ENCODE measurements around the gene MYO1H. TPM values are rescaled to one million over a fixed set of nuclear protein-coding genes. Genes with fewer than 3 reads are reported as not detected.
A peak's percentile ranks its signal among the peaks of the same experiment; 100 is the strongest.
"Not testable (repeated sequence)": the region's sequence is repeated elsewhere in the genome, so short reads cannot be mapped to it uniquely, and the experiment has no call there.

MYO1H gene
- total and polyA plus RNA-seq, 10 donors = 0.05 TPM; not detected in 9

DNA sequence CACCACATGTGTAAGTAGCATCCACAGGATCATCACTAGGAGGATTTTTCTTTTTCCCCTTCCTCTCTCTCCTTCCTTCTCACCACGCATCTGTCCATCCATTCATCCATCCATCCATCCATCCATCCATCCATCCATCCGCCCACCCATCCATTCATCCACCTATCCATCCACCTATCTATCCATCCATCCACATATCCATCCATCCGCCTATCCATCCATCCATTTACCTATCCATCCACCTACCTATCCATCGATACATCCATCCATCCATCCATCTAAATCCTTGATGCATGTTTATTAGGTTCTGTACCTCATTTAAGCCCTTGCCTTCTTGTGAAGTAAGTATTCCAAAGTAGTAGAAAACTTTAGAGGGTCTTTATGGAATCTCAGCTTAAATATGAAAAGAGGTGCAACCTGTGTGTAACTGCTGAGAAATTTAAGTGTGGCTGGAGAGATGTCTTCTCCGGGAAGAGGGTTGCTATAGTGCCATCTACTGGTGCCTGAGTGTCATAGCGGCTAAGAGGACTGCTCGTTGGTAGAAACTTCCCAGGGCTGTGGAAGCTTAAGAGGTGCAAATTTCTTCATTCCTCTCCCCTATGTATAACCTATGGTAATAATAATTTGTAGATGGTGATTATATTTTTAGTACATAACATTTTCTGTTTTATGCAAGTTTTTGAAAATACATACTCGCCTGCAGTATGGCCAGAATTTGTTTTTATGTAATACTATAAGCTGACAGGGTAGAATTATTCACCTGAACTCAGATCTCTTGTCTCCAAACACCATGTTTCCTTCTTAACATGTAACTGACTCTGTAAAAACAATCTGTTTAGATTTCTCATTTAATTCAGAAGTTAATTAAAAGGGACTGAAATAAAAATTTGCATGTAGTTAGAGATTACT lies 46.0 kb downstream of the MYO1H start:
- H3K4me3 ChIP-seq = no peak overlapping the region
- H3K4me1 ChIP-seq = no peaks in the 10 kb centered on the region
- DNase-seq = no peak
- H3K27ac ChIP-seq = no peak overlapping the region
- no peak for TF ChIP-seq POLR2A (IDR thresholded peaks at IDR 0.05)
- peak; percentile 13 to 90 (median 80) for TF ChIP-seq CTCF (IDR thresholded peaks at IDR 0.05 in 8 of 11, conservative IDR thresholded peaks at IDR 0.05 in 3 of 11)
- peaks cover 0 to 24% (median 0%) of the 10 kb centered on the region in 7 donors for H3K27me3 ChIP-seq (replicated peaks in 1 of 7)
- H3K36me3 ChIP-seq = no peaks in the 10 kb centered on the region
- intact Hi-C loops (cut with DNase I; ENCODE audit: low total_unique reads) = no loop called here
- no peaks in the 10 kb centered on the region for H3K9me3 ChIP-seq
- 40 to 54% (median 49%) methylated on average over 8 of the region's 8 CpGs for WGBS, 5 donors

- TF ChIP-seq CTCF (IDR thresholded peaks at IDR 0.05 in 8 of 11, conservative IDR thresholded peaks at IDR 0.05 in 3 of 11) (no peak), POLR2AphosphoS5 (IDR thresholded peaks at IDR 0.05) (no peak), POLR2A (IDR thresholded peaks at IDR 0.05) (no peak)
- no peak overlapping the region for H3K27ac ChIP-seq
- H3K9me3 ChIP-seq = no peaks in the 10 kb centered on the region
- no peaks in the 10 kb centered on the region for H3K4me1 ChIP-seq
- H3K27me3 ChIP-seq (replicated peaks in 1 of 7) = peaks cover 0 to 17% (median 0%) of the 10 kb centered on the region in 7 donors
- no peak for DNase-seq
- WGBS, 5 donors = 82 to 96% (median 91%) methylated on average over 5 of the region's 5 CpGs
- no peaks in the 10 kb centered on the region for H3K36me3 ChIP-seq
- H3K4me3 ChIP-seq = no peak overlapping the region
- intact Hi-C loops (cut with DNase I; ENCODE audit: low total_unique reads) = no loop called here
Measured at GRCh38 chr12:109394891-109395290, 47.2 kb downstream of the MYO1H start.

DNA sequence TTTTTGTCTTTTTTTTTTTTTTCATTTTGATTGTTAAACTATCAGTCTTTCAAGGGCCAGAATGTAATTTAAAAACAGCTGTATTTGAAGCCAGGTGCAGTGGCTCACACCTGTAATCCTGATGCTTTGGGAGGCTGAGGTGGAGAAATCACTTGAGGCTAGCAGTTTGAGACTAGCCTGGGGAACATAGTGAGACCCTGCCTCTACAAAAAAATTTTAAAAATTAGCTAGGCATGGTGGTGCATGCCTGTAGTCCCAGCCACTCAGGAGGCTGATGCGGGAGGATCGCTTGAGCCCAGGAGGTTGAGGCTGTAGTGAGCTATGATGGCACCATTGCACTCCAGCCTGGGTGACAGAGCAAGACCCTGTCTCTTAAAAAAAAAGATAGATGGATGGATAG lies 57.1 kb downstream of the MYO1H start:
- intact Hi-C loops (cut with DNase I; ENCODE audit: low total_unique reads) = not testable (repeated sequence)
- 96 to 100% (median 97%) methylated on average over 2 of the region's 2 CpGs for WGBS, 5 donors

DNA sequence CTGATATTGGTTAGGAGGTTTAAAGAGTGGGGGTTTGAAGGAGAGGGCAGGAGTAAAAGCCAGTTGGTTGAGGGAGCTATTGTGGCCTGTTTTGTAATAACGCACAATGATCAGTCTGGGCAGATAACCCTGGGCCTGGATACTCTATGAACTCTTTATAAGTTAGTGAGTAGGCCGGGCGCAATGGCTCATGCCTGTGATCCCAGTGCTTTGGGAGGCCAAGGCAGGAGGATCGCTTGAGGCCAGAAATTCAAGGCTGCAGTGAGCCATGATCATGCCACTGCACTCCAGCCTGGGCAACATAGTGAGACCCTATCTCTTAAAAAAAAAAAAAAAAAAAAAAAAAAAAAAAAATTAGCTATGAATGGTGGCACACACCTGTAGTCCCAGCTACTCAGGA lies 58.4 kb downstream of the MYO1H start:
- H3K27ac ChIP-seq; H3K4me1 ChIP-seq; DNase-seq; H3K9me3 ChIP-seq; intact Hi-C loops (cut with DNase I; ENCODE audit: low total_unique reads); H3K36me3 ChIP-seq; H3K4me3 ChIP-seq: not testable (repeated sequence)
- 94 to 99% (median 97%) methylated on average over 4 of the region's 4 CpGs for WGBS, 5 donors
- H3K27me3 ChIP-seq (replicated peaks in 1 of 7) = peaks cover 0 to 17% (median 0%) of the 10 kb centered on the region in 7 donors

More for the DNA sequence above, 57.1 kb downstream of the MYO1H start:
- not testable (repeated sequence) for H3K9me3 ChIP-seq, H3K4me3 ChIP-seq, H3K36me3 ChIP-seq, H3K4me1 ChIP-seq, DNase-seq, H3K27ac ChIP-seq
- peaks cover 0 to 18% (median 0%) of the 10 kb centered on the region in 7 donors for H3K27me3 ChIP-seq (replicated peaks in 1 of 7)

DNA sequence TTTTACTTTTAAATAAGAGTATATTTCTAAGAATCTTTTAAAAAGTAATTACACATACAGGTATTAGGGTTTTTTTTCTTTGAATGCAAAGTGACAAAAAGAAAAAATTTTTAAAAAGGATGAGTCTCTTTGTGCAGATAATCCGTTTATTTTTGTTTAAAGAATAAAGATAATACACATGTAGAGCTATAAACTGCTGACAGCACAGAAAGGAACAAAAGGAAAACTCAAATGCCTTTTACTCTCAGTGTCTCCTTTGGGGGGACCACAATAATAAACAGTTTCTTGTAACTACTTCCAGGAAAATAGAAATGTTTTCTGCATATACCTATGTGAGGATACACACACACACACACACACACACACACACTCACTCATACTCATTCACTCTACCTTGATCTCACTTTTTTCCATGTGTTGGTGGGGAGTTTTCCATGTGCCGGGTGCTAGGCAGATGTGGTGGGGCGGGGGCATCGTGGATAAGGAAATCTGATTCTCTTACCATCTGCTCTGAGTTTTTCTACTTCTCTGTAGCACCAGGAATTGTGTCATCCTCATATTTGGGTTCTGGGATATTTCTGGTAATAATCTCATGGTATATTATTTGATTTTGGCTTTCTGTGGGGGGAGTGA lies 71.3 kb downstream of the MYO1H start:
- Histone ChIP-seq H3K36me3 (no peaks in the 10 kb centered on the region), H3K4me3 (no peak overlapping the region), H3K27me3 (replicated peaks in 1 of 7) (peaks cover 0 to 23% (median 0%) of the 10 kb centered on the region in 7 donors), H3K27ac (no peak overlapping the region), H3K4me1 (no peaks in the 10 kb centered on the region), H3K9me3 (peaks cover 0 to 7% (median 0%) of the 10 kb centered on the region in 8 donors)
- TF ChIP-seq POLR2AphosphoS5 (IDR thresholded peaks at IDR 0.05) (no peak), CTCF (IDR thresholded peaks at IDR 0.05 in 8 of 11, conservative IDR thresholded peaks at IDR 0.05 in 3 of 11) (no peak), POLR2A (IDR thresholded peaks at IDR 0.05) (no peak)
- no peak for DNase-seq
- WGBS, 5 donors = 40 to 86% (median 85%) methylated on average over 4 of the region's 4 CpGs
- intact Hi-C loops (cut with DNase I; ENCODE audit: low total_unique reads) = no loop called here

Measured in spleen (tissue), 11 donors.